Brain microvascular endothelial cell (primary cell): ENCODE data around the gene HS2ST1.
"Not testable (repeated sequence)": the region's sequence is repeated elsewhere in the genome, so short reads cannot be mapped to it uniquely, and the experiment has no call there.

Source experiments
- DNase-seq: peaks from one replicate; pipeline ENCODE4 v3.0.0-alpha.2; 2020
- H3K27ac ChIP-seq: fragments of 250-450 bp; sonication (Bioruptor Pico); 2 replicates; pipeline ENCODE4 v1.5.1; 2020; ENCODE audit warnings: mild to moderate bottlenecking, moderate library complexity
- H3K27me3 ChIP-seq: fragments of 250-450 bp; sonication (Bioruptor Pico); replicated peaks from 2 replicates; pipeline ENCODE4 v1.5.1; 2020; ENCODE audit warnings: mild to moderate bottlenecking
- H3K36me3 ChIP-seq: fragments of 250-450 bp; sonication (Bioruptor Pico); replicated peaks from 2 replicates; pipeline ENCODE4 v1.5.1; 2020; ENCODE audit warnings: mild to moderate bottlenecking
- H3K4me3 ChIP-seq: 2 replicates; pipeline ENCODE4 v1.5.1; 2011; ENCODE audit warnings: low read depth, mild to moderate bottlenecking, control low read depth, low read length, moderate library complexity
- in situ Hi-C: cut with HindIII; loops from 2 replicates; pipeline ENCODE4 v1.10.0; 2017; ENCODE audit warnings: low sequenced_read_pairs, low pct_ligation_motif_present
- TF ChIP-seq, protein P1 (sequence below): IDR thresholded peaks from 2 replicates; pipeline ENCODE4 v1.5.1; 2011; ENCODE audit warnings: low read depth, mild to moderate bottlenecking, moderate library complexity, low read length, control low read depth, inconsistent platforms; ENCODE audit errors: missing control alignments

Gene HS2ST1

DNA sequence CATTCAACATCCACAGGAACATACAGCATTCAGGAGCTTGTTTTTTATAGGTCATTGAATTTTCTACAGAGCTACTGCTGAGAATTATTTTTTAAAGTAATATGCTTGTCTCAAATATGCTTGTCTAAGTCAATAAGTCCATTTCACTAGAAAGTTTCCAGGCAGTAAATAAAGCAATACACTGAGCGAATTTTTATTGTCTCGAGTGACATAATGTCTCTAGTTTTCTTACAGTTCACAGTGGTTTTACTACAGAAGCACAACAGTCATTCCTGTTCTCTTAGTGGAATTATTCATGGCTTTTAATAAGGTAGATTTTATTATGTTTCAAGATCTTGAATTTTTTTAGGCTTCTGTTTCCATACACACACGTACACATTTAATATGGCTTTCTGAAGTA, 83.8 kb downstream of the HS2ST1 start:
- TF ChIP-seq, protein P1, sequence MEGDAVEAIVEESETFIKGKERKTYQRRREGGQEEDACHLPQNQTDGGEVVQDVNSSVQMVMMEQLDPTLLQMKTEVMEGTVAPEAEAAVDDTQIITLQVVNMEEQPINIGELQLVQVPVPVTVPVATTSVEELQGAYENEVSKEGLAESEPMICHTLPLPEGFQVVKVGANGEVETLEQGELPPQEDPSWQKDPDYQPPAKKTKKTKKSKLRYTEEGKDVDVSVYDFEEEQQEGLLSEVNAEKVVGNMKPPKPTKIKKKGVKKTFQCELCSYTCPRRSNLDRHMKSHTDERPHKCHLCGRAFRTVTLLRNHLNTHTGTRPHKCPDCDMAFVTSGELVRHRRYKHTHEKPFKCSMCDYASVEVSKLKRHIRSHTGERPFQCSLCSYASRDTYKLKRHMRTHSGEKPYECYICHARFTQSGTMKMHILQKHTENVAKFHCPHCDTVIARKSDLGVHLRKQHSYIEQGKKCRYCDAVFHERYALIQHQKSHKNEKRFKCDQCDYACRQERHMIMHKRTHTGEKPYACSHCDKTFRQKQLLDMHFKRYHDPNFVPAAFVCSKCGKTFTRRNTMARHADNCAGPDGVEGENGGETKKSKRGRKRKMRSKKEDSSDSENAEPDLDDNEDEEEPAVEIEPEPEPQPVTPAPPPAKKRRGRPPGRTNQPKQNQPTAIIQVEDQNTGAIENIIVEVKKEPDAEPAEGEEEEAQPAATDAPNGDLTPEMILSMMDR, result no peak
- in situ Hi-C loops, result no loop called here

GRCh38 chr1:86998727-86999126, 84.3 kb downstream of the HS2ST1 start:
- no peaks in the 10 kb centered on the region for H3K27me3 ChIP-seq
- H3K36me3 ChIP-seq, result no peaks in the 10 kb centered on the region
- in situ Hi-C loops, result no loop called here
- no peak overlapping the region for H3K27ac ChIP-seq
- DNase-seq, result no peak
- TF ChIP-seq, protein P1, result no peak
- H3K4me3 ChIP-seq, result no peak overlapping the region

More for the DNA sequence above, 83.8 kb downstream of the HS2ST1 start:
- Histone ChIP-seq H3K27me3 (no peaks in the 10 kb centered on the region), H3K4me3 (no peak overlapping the region), H3K27ac (no peak overlapping the region), H3K36me3 (no peaks in the 10 kb centered on the region)
- DNase-seq, result no peak

GRCh38 chr1:87000460-87000859, 86.0 kb downstream of the HS2ST1 start:
- TF ChIP-seq, protein P1, result no peak
- no peak for DNase-seq
- in situ Hi-C loops, result no loop called here
- Histone ChIP-seq H3K27me3 (no peaks in the 10 kb centered on the region), H3K36me3 (no peaks in the 10 kb centered on the region), H3K27ac (no peak overlapping the region), H3K4me3 (no peak overlapping the region)

DNA sequence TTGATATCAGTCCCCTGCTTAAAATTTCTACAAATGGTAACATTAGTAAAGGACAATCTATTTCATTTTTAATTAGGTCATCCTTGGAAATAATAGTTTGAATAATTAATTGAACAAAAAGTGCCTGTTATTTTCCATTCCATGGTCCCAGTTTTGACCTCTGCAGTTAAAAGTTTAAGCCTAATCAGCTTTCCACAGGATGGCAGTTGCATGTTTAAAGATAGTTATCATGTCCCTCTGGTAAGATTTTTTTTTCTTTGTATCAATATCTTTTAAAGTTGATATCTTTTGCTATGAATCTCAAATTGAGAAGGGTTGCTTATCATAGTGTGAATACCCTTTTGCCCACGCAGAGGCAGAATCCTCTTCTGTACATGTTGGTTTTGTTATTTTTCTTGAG, 90.4 kb downstream of the HS2ST1 start:
- no peaks in the 10 kb centered on the region for H3K27me3 ChIP-seq
- H3K4me3 ChIP-seq, result no peak overlapping the region
- H3K36me3 ChIP-seq, result no peaks in the 10 kb centered on the region
- no peak for DNase-seq
- TF ChIP-seq, protein P1, result no peak
- in situ Hi-C loops, result no loop called here
- H3K27ac ChIP-seq, result no peak overlapping the region

DNA sequence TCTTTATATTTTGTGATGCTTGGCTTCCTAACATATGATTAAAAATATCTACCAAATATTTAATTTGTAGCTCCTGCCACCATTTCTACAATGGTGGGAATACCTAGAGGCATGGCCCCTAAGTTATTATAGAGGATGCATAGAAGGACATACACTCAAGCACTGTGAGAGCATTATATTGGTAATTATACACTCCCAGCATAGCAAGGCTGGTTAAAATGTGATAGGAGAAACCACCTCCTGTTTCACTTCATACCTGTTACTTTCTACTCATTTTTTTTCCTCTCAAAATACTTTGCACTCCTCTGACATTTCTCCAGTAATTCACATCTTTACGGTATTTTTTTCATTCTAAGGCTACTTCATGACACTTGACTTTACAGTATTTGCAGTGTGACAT, 92.9 kb downstream of the HS2ST1 start:
- no peak overlapping the region for H3K4me3 ChIP-seq
- no peaks in the 10 kb centered on the region for H3K27me3 ChIP-seq
- TF ChIP-seq, protein P1, result no peak
- no peak for DNase-seq
- in situ Hi-C loops, result no loop called here
- no peaks in the 10 kb centered on the region for H3K36me3 ChIP-seq
- no peak overlapping the region for H3K27ac ChIP-seq

GRCh38 chr1:87013385-87013784, 99.0 kb downstream of the HS2ST1 start:
- H3K36me3 ChIP-seq, in situ Hi-C loops, DNase-seq, H3K4me3 ChIP-seq, H3K27me3 ChIP-seq, H3K27ac ChIP-seq: not testable (repeated sequence)
